ENCODE results near the gene MMP8.

MMP8 gene

GRCh38 chr11:102722821-102723220 is 1.9 kb downstream of the MMP8 start:
- DNase-seq (ENCODE audit: low spot score): no peak

- DNase-seq (ENCODE audit: low spot score): no peak
Measured at GRCh38 chr11:102719620-102720277, 5.0 kb downstream of the MMP8 start.

GRCh38 chr11:102717280-102717679 is 7.5 kb downstream of the MMP8 start:
- no peak for DNase-seq (ENCODE audit: low spot score)

DNA sequence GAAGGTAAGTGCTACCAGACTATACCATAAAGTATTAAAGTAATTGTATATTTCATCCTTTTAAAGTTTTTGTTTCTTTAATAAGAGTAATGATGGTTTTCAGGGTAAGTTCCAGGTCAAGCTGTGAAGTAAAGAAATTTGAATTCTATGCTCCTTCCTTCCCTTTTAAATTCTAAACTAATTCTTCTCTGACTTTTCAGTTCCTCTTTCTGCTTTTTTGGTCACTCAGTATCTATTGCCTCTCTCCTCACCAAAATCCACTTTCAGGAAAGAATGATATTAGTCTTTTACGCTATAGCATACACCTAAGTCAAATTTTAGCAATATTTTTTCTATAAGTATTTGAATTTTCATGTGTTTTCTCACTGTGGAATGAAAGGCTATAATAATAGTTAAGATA is 8.2 kb downstream of the MMP8 start:
- DNase-seq (ENCODE audit: low spot score): no peak

DNA sequence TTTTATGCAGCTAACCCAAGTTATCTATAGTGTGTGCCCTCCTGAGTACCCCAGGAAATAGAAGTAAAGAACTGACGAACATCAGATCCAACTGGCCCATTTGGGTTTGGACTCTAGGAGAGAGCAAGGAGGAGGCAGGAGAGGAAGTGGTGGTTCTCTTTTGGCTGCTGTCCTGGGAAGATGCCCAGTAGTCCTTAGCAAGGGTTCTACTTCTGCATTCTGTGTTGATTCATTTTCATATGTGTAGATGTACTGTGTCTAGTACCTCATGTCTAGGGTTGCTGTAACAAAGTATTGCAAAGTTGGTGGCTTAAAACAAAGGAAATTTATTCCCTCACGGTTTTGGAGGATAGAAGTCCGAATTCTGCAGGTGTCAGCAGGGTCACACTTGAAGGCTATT is 12.6 kb downstream of the MMP8 start:
- no peak for DNase-seq (ENCODE audit: low spot score)

- DNase-seq (ENCODE audit: low spot score): no peak
Measured at GRCh38 chr11:102709201-102709945, 15.4 kb downstream of the MMP8 start.

- DNase-seq (ENCODE audit: low spot score): no peak
Measured at GRCh38 chr11:102708654-102709053, 16.1 kb downstream of the MMP8 start.

- DNase-seq (ENCODE audit: low spot score): no peak
Measured at GRCh38 chr11:102705626-102706025, 19.1 kb downstream of the MMP8 start, which contains the start of gene MMP27. TSS of gene MMP27 (minus strand) at chr11:102705769. CDS start at chr11:102705714, 55 bp downstream.

DNA sequence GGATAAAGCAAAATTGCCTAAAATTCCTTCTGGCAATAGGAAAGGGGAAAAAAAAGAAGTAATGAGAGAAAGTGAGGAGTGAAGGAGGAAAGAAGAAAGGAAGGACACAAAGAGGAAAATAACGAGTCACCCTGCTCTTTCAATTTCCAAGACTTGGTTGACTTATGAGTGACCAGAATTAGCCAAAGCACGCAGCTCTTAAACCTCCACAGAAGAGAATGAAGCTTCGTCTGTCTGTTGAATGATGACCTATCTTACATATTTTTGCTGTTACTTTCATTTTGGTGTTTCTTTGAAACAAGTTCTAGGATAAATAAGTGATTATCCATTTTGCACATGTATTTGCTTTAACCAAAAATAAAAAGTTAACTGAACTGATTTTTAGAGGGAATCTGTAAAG is 19.9 kb downstream of the MMP8 start:
- no peak for DNase-seq (ENCODE audit: low spot score)

GRCh38 chr11:102703826-102704493 is 20.8 kb downstream of the MMP8 start:
- no peak for DNase-seq (ENCODE audit: low spot score)

GRCh38 chr11:102695201-102695600 is 29.6 kb downstream of the MMP8 start:
- DNase-seq (ENCODE audit: low spot score): no peak

GRCh38 chr11:102685754-102686153 is 39.0 kb downstream of the MMP8 start:
- DNase-seq (ENCODE audit: low spot score): no peak

- no peak for DNase-seq (ENCODE audit: low spot score)
Measured at GRCh38 chr11:102685338-102685737, 39.4 kb downstream of the MMP8 start.

GRCh38 chr11:102683277-102683676 is 41.5 kb downstream of the MMP8 start:
- DNase-seq (ENCODE audit: low spot score): no peak

DNA sequence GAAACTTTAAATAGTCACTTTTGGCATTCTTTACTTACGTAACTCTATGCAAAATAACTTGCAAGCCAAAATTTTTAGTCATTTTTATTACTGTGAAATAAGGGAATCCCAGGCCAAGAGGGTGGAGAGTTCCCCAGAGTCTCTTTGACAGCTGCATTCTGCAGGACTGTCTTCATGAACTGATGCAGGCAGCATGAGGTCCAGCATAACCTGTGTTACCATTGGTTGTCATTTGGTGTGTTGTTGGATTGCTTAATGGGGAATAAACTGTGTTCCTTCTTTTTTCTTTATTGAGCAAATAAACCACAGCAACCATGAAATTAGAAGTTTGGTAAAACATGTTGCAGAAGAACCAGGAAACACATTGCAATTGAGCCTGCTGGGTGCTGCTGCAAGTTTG is 43.8 kb downstream of the MMP8 start:
- no peak for DNase-seq (ENCODE audit: low spot score)

DNA sequence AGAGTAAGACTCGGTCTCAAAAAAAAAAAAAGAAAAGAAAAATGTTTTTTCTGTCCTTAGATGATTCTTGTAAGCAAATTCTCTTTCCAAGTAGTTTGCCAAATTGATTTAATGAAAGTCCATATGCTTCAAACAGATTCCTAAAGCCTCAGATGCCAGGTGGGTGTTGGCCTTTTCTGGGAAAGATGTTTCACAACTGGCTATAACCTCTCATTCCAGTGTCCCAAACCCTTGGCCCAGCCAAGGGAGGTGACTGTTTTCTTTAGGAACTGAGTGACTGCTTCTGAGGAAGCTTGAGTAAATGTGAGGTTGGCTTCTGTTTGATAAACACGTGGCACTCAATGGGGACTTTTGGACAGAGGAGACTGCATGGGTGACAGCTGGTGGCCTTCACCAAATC is 46.7 kb downstream of the MMP8 start:
- DNase-seq (ENCODE audit: low spot score): no peak

DNA sequence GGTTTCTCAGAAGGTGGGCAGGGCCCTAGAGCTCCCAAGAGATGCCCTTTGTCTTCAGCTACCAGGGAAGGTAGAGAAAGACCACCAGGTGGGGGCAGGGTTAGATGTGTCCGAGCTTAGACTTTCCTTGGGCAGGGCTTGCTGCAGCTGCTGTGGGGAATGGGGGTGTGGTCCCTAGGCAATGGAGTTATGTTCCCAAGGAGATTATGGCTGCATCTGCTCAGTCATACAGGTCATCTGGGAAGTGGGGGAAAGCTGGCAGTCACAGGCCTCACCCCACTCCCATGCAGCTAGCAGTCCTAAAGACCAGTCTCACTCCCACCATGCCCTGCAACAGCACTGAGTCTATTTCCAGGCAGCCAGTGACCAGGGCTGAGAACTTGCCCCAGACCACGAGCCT is 48.7 kb downstream of the MMP8 start:
- no peak for DNase-seq (ENCODE audit: low spot score)

DNA sequence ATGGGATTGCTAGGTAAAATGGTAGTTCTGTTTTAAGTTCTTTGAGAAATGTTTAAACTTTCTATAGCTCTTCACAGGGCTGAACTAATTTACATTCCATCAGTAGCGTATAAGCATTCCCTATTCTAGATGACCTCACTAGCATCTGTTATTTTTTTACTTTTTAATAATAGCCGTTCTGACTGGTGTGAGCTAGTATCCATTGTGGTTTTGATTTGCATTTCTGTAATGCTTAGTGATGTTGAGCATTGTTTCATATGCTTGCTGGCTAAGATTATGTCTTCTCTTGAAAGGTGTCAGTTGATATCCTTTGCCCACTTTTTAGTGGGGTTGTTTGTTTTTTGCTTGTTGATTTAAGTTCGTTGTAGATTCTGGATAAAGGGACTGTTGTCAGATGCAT is 55.1 kb downstream of the MMP8 start:
- DNase-seq (ENCODE audit: low spot score): no peak

DNA sequence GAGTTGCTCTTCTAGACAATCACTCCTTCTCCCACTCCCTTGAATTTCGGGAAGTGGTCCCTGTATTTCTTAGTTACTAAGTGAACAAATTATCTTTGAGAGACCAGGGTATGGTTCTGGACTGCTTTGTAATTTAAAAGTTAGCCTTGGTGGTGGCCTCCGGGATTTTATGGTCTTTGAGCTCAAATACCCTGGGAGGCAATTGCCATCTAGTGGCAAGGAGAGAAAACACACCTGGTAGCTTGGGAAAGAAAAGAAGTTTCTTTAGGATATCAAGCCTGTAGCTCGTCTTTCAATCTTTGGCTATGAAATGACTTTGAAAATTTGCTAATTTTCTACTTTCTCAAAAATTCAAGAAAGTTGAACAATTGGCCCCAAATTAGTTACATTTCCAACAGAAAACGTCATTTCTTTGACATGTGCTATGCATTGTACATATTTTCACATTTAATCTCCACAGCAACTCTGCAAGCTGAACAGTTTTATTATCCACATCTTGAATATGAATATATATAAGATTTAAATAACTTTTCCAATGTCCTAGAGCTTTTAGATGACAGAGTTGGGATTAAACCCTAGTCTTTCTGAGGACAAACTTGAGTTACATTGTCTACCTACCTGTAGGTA is 58.3 kb downstream of the MMP8 start:
- DNase-seq (ENCODE audit: low spot score): peak; percentile 18

DNA sequence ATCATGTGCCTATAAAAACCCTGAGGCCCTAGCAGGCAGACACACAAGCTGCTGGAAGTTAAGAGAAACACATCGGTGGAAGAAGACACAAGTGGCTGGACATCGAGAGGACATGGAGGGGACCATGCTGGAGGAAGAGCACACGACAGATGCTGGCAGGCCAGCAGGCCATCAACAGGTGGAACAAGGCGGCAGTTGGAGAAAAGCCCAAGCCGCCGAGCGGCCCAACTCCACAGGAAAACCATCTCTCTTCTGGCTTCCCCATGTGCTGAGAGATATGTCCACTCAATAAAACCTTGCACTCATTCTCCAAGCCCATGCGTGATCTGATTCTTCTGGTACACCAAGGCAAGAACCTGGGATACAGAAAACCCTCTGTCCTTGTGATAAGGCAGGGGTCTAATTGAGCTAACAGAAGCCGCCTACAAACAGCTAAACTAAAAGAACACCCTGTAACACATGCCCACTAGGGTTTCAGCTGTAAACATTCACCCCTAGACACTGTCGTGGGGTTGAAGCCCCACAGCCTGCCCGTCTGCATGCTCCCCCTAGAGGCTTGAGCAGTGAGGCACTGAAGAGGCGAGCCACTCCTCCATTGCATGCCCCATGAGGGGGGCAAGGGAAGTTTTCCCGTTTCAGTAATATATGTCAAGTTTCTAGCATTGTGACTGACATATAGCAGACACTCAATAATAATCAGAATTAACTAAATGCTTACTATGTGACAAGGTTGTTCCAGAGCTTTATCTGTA is 60.6 kb downstream of the MMP8 start:
- no peak for DNase-seq (ENCODE audit: low spot score)

GRCh38 chr11:102662607-102663006 is 62.1 kb downstream of the MMP8 start:
- DNase-seq (ENCODE audit: low spot score): no peak
